ENCODE results near the gene CFB. TPM values are rescaled to one million over a fixed set of nuclear protein-coding genes. Genes with fewer than 3 reads are reported as not detected.

CFB gene
- total and polyA plus RNA-seq, 4 donors = 2,016 to 3,272 (median 3,140) TPM

- TF ChIP-seq HNF4G (IDR thresholded peaks at IDR 0.05) = no peak
- no peak for TF ChIP-seq RAD21 (IDR thresholded peaks at IDR 0.05)
- TF ChIP-seq REST (IDR thresholded peaks at IDR 0.05) = no peak
Measured at GRCh38 chr6:31966506-31966905, 20.6 kb downstream of the CFB start (continued).

- DNase-seq (ENCODE audit: low spot score) = no peak
- H3K4me3 ChIP-seq (ENCODE audit: low read depth in 1 of 3, low read length in 3 of 3) = no peak overlapping the region
- H3K4me1 ChIP-seq (ENCODE audit: control insufficient read depth in 4 of 4, insufficient read depth in 4 of 4, low read length in 3 of 4) = peaks cover 4 to 42% (median 27%) of the 10 kb centered on the region in 4 donors
- 88% methylated on average over 10 of the region's 10 CpGs for WGBS
- no peak overlapping the region for H3K27ac ChIP-seq (ENCODE audit: low read depth in 1 of 2, low read length in 2 of 2)
- no peaks in the 10 kb centered on the region for H3K9me3 ChIP-seq (ENCODE audit: control insufficient read depth in 4 of 4, low read length in 3 of 4)
- H3K36me3 ChIP-seq (ENCODE audit: control insufficient read depth in 4 of 4, insufficient read depth in 3 of 4, low read depth in 1 of 4, low read length in 3 of 4) = peaks cover 20 to 65% (median 44%) of the 10 kb centered on the region in 4 donors
- no peak overlapping the region for H3K9ac ChIP-seq (ENCODE audit: low read depth in 1 of 2, low read length in 2 of 2)
- no peaks in the 10 kb centered on the region for H3K27me3 ChIP-seq (ENCODE audit: control insufficient read depth in 4 of 4, insufficient read depth in 4 of 4, low read length in 3 of 4)
- TF ChIP-seq REST (IDR thresholded peaks at IDR 0.05) = no peak
- TF ChIP-seq JUND (IDR thresholded peaks at IDR 0.05) = no peak
- TF ChIP-seq ATF3 (IDR thresholded peaks at IDR 0.05) = no peak
- TF ChIP-seq RAD21 (IDR thresholded peaks at IDR 0.05) = no peak
- no peak for TF ChIP-seq GABPA (IDR thresholded peaks at IDR 0.05 in 1 of 2, conservative IDR thresholded peaks at IDR 0.05 in 1 of 2)
- no peak for TF ChIP-seq ZBTB33 (IDR thresholded peaks at IDR 0.05)
- TF ChIP-seq NR2F2 (IDR thresholded peaks at IDR 0.05) = no peak
- no peak for TF ChIP-seq TAF1 (conservative IDR thresholded peaks at IDR 0.05)
- TF ChIP-seq EGR1 (IDR thresholded peaks at IDR 0.05; ENCODE audit: low read depth in 2 of 2) = no peak
- TF ChIP-seq CTCF (IDR thresholded peaks at IDR 0.05; ENCODE audit: low read depth, low read length, missing input control) = no peak
- TF ChIP-seq HNF4A (conservative IDR thresholded peaks at IDR 0.05) = no peak
Measured at GRCh38 chr6:31966997-31967925, 21.4 kb downstream of the CFB start.
